SK-MEL-5 (cell line): Measurements from ENCODE around the gene GYS1. TPM values are rescaled to one million over a fixed set of nuclear protein-coding genes. Genes with fewer than 3 reads are reported as not detected.

Experiments
- DNase-seq: peaks from one replicate; pipeline ENCODE4 v3.0.0-alpha.2; 2016; ENCODE audit warnings: low read depth, low spot score
- in situ Hi-C: cut with HindIII; loops from 2 replicates; pipeline ENCODE4 v1.10.0; 2016; ENCODE audit warnings: low sequenced_read_pairs, high pct_unique_total_duplicates, low pct_unique_long_range_greater_than_20kb
- total RNA-seq: library from RNA; depleted of rRNA; stranded (reverse); fragments of >200 nt; shearing (Covaris generic); gene quantifications from 2 replicates; pipeline ENCODE4 v1.2.3, GENCODE V29; 2014

Gene GYS1
- total RNA-seq, 1 experiment from 2014 or later: 29.3 TPM

GRCh38 chr19:48959341-48960239 lies 33.5 kb downstream of the GYS1 start:
- in situ Hi-C loops: no loop called here
- no peak for DNase-seq

- no peak for DNase-seq
- in situ Hi-C loops: no loop called here
Observed at GRCh38 chr19:48958006-48958405, 35.1 kb downstream of the GYS1 start.

GRCh38 chr19:48955308-48955958 lies 37.7 kb downstream of the GYS1 start:
- in situ Hi-C loops: no loop called here
- DNase-seq: no peak

- peak; percentile 96 for DNase-seq
- in situ Hi-C loops: no loop called here
Observed at GRCh38 chr19:48954595-48955307, 38.4 kb downstream of the GYS1 start, which contains the start of gene BAX. Gene BAX, plus strand, starts transcription at chr19:48954875. Its CDS starts 54 bp downstream, at chr19:48954929.

- DNase-seq: no peak
- in situ Hi-C loops: no loop called here
Observed at GRCh38 chr19:48953990-48954594, 39.0 kb downstream of the GYS1 start.

GRCh38 chr19:48953141-48953540 lies 40.0 kb downstream of the GYS1 start:
- in situ Hi-C loops: no loop called here
- DNase-seq: no peak

GRCh38 chr19:48950830-48951519 lies 42.1 kb downstream of the GYS1 start:
- DNase-seq: no peak
- in situ Hi-C loops: no loop called here

GRCh38 chr19:48950159-48950558 lies 43.0 kb downstream of the GYS1 start:
- in situ Hi-C loops: no loop called here

GRCh38 chr19:48947258-48947542 lies 45.9 kb downstream of the GYS1 start:
- DNase-seq: no peak
- in situ Hi-C loops: no loop called here

More at GRCh38 chr19:48950159-48950558, 43.0 kb downstream of the GYS1 start:
- DNase-seq: no peak

- DNase-seq: no peak
- in situ Hi-C loops: no loop called here
Observed at GRCh38 chr19:48946463-48947257, 46.4 kb downstream of the GYS1 start.

GRCh38 chr19:48945817-48946216 lies 47.3 kb downstream of the GYS1 start:
- in situ Hi-C loops: no loop called here
- no peak for DNase-seq

GRCh38 chr19:48945415-48945814 lies 47.7 kb downstream of the GYS1 start:
- in situ Hi-C loops: no loop called here
- no peak for DNase-seq

- no peak for DNase-seq
- in situ Hi-C loops: no loop called here
Observed at GRCh38 chr19:48943081-48943480, 50.0 kb downstream of the GYS1 start.

- in situ Hi-C loops: no loop called here
- DNase-seq: no peak
Observed at GRCh38 chr19:48940902-48941301, 52.2 kb downstream of the GYS1 start.

- in situ Hi-C loops: no loop called here
- no peak for DNase-seq
Observed at GRCh38 chr19:48938256-48938655, 54.9 kb downstream of the GYS1 start.

GRCh38 chr19:48935864-48936263 lies 57.2 kb downstream of the GYS1 start:
- DNase-seq: no peak
- in situ Hi-C loops: no loop called here

- in situ Hi-C loops: no loop called here
- DNase-seq: no peak
Observed at GRCh38 chr19:48934837-48935236, 58.3 kb downstream of the GYS1 start.
